OCI-LY7 (cell line): ENCODE results near the gene ARRB1. TPM values are rescaled to one million over a fixed set of nuclear protein-coding genes. Genes with fewer than 3 reads are reported as not detected.

Experiments
- BruUV-seq: library from RNA; stranded (reverse); fragments of 400-500 nt; replicated peaks from 2 replicates; lab custom pipeline; 2021; lab: Mats Ljungman, UMichigan
- CTCF ChIA-PET: fragments of 300-600 bp; sonication (Branson Sonifier 250); formaldehyde crosslinking; loops from one replicate; lab custom pipeline; 2022; ENCODE audit warnings: antibody characterized with exemption; ENCODE audit not compliant: unreplicated experiment; lab: Charles Lee
- POLR2A ChIA-PET: fragments of 300-600 bp; sonication (Branson Sonifier 250); formaldehyde crosslinking; loops from one replicate; lab custom pipeline; 2022; ENCODE audit warnings: antibody characterized with exemption; lab: Charles Lee
- DNase-seq: peaks from one replicate; pipeline ENCODE4 v3.0.0-alpha.2; 2015; ENCODE audit warnings: low spot score
- H2AFZ ChIP-seq: fragments of 200-600 bp; sonication (generic), shearing (Covaris generic); 2 replicates; pipeline ENCODE4 v1.6.1; 2014; ENCODE audit warnings: mild to moderate bottlenecking, antibody characterized with exemption, low read length, moderate library complexity
- H3K27ac ChIP-seq: fragments of 200-600 bp; sonication (generic); 2 replicates; pipeline ENCODE4 v1.5.1; 2014; ENCODE audit warnings: mixed run types, low read depth, mild to moderate bottlenecking, moderate library complexity, low read length, inconsistent platforms; ENCODE audit not compliant: poor library complexity, severe bottlenecking
- H3K36me3 ChIP-seq: fragments of 200-600 bp; sonication (generic); 2 replicates; pipeline ENCODE4 v1.6.1; 2014; ENCODE audit warnings: mild to moderate bottlenecking, antibody characterized with exemption, low read length, moderate library complexity, mixed read lengths; ENCODE audit not compliant: insufficient read depth
- H3K4me1 ChIP-seq: fragments of 200-600 bp; sonication (generic); 2 replicates; pipeline ENCODE4 v1.5.1; 2014; ENCODE audit warnings: mild to moderate bottlenecking, low read length; ENCODE audit not compliant: insufficient read depth, poor library complexity, severe bottlenecking
- H3K4me2 ChIP-seq: fragments of 200-600 bp; sonication (generic); 2 replicates; pipeline ENCODE4 v1.6.1; 2014; ENCODE audit warnings: mild to moderate bottlenecking, low read length
- H3K4me3 ChIP-seq: fragments of 200-600 bp; sonication (generic); 2 replicates; pipeline ENCODE4 v1.5.1; 2014; ENCODE audit warnings: mild to moderate bottlenecking, low read depth, low read length; ENCODE audit not compliant: poor library complexity, severe bottlenecking
- H3K79me2 ChIP-seq: fragments of 200-600 bp; sonication (generic); 2 replicates; pipeline ENCODE4 v1.6.1; 2016; ENCODE audit warnings: low read depth, mild to moderate bottlenecking, low read length, moderate library complexity, mixed read lengths; ENCODE audit not compliant: insufficient read depth
- H3K9me2 ChIP-seq: fragments of 200-600 bp; sonication (generic); 2 replicates; pipeline ENCODE4 v1.6.1; 2016; ENCODE audit warnings: mild to moderate bottlenecking, low read length, mixed read lengths; ENCODE audit not compliant: insufficient read depth
- H3K9me3 ChIP-seq: fragments of 200-600 bp; sonication (generic); 2 replicates; pipeline ENCODE4 v1.6.1; 2014; ENCODE audit warnings: mild to moderate bottlenecking, mixed run types, low read length, mixed read lengths
- H4K20me1 ChIP-seq: fragments of 200-600 bp; sonication (generic); 2 replicates; pipeline ENCODE4 v1.6.1; 2014; ENCODE audit warnings: mild to moderate bottlenecking, antibody characterized with exemption, low read length, moderate library complexity, mixed read lengths; ENCODE audit not compliant: insufficient read depth
- CTCF ChIP-seq: fragments of 200-600 bp; sonication (generic); conservative IDR thresholded peaks from 2 replicates; pipeline ENCODE4 v1.5.1; 2014; ENCODE audit warnings: mild to moderate bottlenecking, antibody characterized with exemption, low read length, moderate library complexity, mixed read lengths
- EZH2phosphoT487 ChIP-seq: fragments of 200-600 bp; sonication (generic); IDR thresholded peaks from 2 replicates; pipeline ENCODE4 v1.6.1; 2018; ENCODE audit warnings: low read depth, borderline replicate concordance, mild to moderate bottlenecking, mixed run types, antibody characterized with exemption, low read length, moderate library complexity, mixed read lengths
- intact Hi-C: fragments of 100-400 bp; cut with micrococcal nuclease; formaldehyde crosslinking; loops from one replicate; pipeline ENCODE4 v1.10.0; 2022; ENCODE audit not compliant: unreplicated experiment
- total RNA-seq, 2 experiments: library from RNA; depleted of rRNA in 1 of 2; stranded (reverse); fragments of >200 nt in 1 of 2; shearing (Covaris generic) in 1 of 2; gene quantifications; 2 replicates each; pipeline ENCODE4 v1.2.3, GENCODE V29; 2014 to 2022

Gene ARRB1
- total RNA-seq, 2 experiments from 2014 or later, result not detected

GRCh38 chr11:75347781-75348566 lies 3.5 kb downstream of the ARRB1 start:
- Histone ChIP-seq H3K36me3 (no peaks in the 10 kb centered on the region), H3K4me3 (no peak overlapping the region), H2AFZ (no peak overlapping the region), H4K20me1 (no peaks in the 10 kb centered on the region), H3K27ac (no peak overlapping the region), H3K4me2 (no peak overlapping the region), H3K4me1 (no peaks in the 10 kb centered on the region), H3K9me2 (no peaks in the 10 kb centered on the region), H3K9me3 (no peaks in the 10 kb centered on the region), H3K79me2 (no peaks in the 10 kb centered on the region)
- POLR2A ChIA-PET, result no interaction called here
- no TSS peak for BruUV-seq
- CTCF ChIA-PET, result no interaction called here
- no peak for DNase-seq
- intact Hi-C loops, result no loop called here
- TF ChIP-seq EZH2phosphoT487, result no peak
- no peak for TF ChIP-seq CTCF

- no peaks in the 10 kb centered on the region for H3K79me2 ChIP-seq
- intact Hi-C loops, result no loop called here
- ChIA-PET POLR2A (no interaction called here), CTCF (no interaction called here)
- DNase-seq, result no peak
- no peaks in the 10 kb centered on the region for H3K9me2 ChIP-seq
- BruUV-seq, result no TSS peak
- no peak overlapping the region for H2AFZ ChIP-seq
- no peaks in the 10 kb centered on the region for H3K4me1 ChIP-seq
- H3K36me3 ChIP-seq, result no peaks in the 10 kb centered on the region
- H3K27ac ChIP-seq, result no peak overlapping the region
- no peaks in the 10 kb centered on the region for H3K9me3 ChIP-seq
- H3K4me2 ChIP-seq, result no peak overlapping the region
- H4K20me1 ChIP-seq, result no peaks in the 10 kb centered on the region
- H3K4me3 ChIP-seq, result no peak overlapping the region
- TF ChIP-seq CTCF (no peak), EZH2phosphoT487 (no peak)
Measured at GRCh38 chr11:75346912-75347647, 4.4 kb downstream of the ARRB1 start.

GRCh38 chr11:75346296-75346695 lies 5.2 kb downstream of the ARRB1 start:
- no peak for DNase-seq
- intact Hi-C loops, result no loop called here
- no peaks in the 10 kb centered on the region for H3K9me2 ChIP-seq
- ChIA-PET CTCF (no interaction called here), POLR2A (no interaction called here)
- no peaks in the 10 kb centered on the region for H3K36me3 ChIP-seq
- H3K4me1 ChIP-seq, result no peaks in the 10 kb centered on the region
- no peaks in the 10 kb centered on the region for H4K20me1 ChIP-seq
- no peak overlapping the region for H3K4me3 ChIP-seq
- no peaks in the 10 kb centered on the region for H3K79me2 ChIP-seq
- no peaks in the 10 kb centered on the region for H3K9me3 ChIP-seq
- TF ChIP-seq EZH2phosphoT487, result no peak
- TF ChIP-seq CTCF, result no peak
- H3K27ac ChIP-seq, result no peak overlapping the region
- BruUV-seq, result no TSS peak
- no peak overlapping the region for H3K4me2 ChIP-seq
- H2AFZ ChIP-seq, result no peak overlapping the region
